Left cardiac atrium (tissue), 4 donors: Measurements from ENCODE around the gene ZCCHC14. TPM values are rescaled to one million over a fixed set of nuclear protein-coding genes. Genes with fewer than 3 reads are reported as not detected.
A peak's percentile ranks its signal among the peaks of the same experiment; 100 is the strongest.
"Not testable (repeated sequence)": the region's sequence is repeated elsewhere in the genome, so short reads cannot be mapped to it uniquely, and the experiment has no call there.

Source experiments
- ATAC-seq, 2 donors: fragments of 200-7000 bp; cut with Tn5 transposase; one replicate each; pipeline ENCODE4 v1.9.1; 2020; ENCODE audit warnings: mild to moderate bottlenecking in 2 of 2, moderate library complexity in 2 of 2
- DNase-seq: peaks from one replicate; pipeline ENCODE4 v3.0.0-alpha.2; 2020
- intact Hi-C, 2 donors: fragments of 100-400 bp; cut with DNase I; formaldehyde crosslinking; loops; one replicate each; pipeline versions ENCODE4 v1.14.1 to v1.15.1; 2022 to 2023
- total RNA-seq, 2 donors: library from RNA; stranded (reverse); fragmentation: NEBNext Ultra II Directional; extraction: Animal tissue kit (Norgen Biotek cat#: 25700); gene quantifications; one replicate each; pipeline ENCODE4 v1.2.1, GENCODE V29; 2021
- donor health status: DM: no; HTN: yes; CAD: no.
- donor health status: DM: no; HTN: yes; CAD: no; lungs with severe emphysema.
- donor health status: DM: yes; HTN: yes; CAD: no.
- donor health status: Dilated cardiomyopathy.

The ZCCHC14 gene
- total RNA-seq, 2 donors from 2014 or later = 14.4 to 14.9 TPM

GRCh38 chr16:87501117-87501516 lies 8.3 kb upstream of the ZCCHC14 start:
- intact Hi-C loops = no loop called here
- DNase-seq (no peak), ATAC-seq (no peak)

- ATAC-seq (no peak), DNase-seq (no peak)
- intact Hi-C loops = no loop called here
Measured at GRCh38 chr16:87499189-87499486, 6.3 kb upstream of the ZCCHC14 start.

GRCh38 chr16:87498324-87499188 lies 5.7 kb upstream of the ZCCHC14 start:
- intact Hi-C loops = no loop called here
- DNase-seq = no peak
- ATAC-seq = no peak

- DNase-seq, intact Hi-C loops, ATAC-seq: not testable (repeated sequence)
Measured at GRCh38 chr16:87497767-87498290, 5.0 kb upstream of the ZCCHC14 start.

- ATAC-seq, intact Hi-C loops, DNase-seq: not testable (repeated sequence)
Measured at GRCh38 chr16:87497023-87497766, 4.4 kb upstream of the ZCCHC14 start.

- ATAC-seq (no peak), DNase-seq (no peak)
- intact Hi-C loops = no loop called here
Measured at GRCh38 chr16:87496447-87496801, 3.6 kb upstream of the ZCCHC14 start.

GRCh38 chr16:87495578-87496446 lies 3.0 kb upstream of the ZCCHC14 start:
- no peak for ATAC-seq
- intact Hi-C loops = no loop called here
- no peak for DNase-seq

GRCh38 chr16:87493608-87494280 lies 920 bp upstream of the ZCCHC14 start:
- intact Hi-C loops = no loop called here
- ATAC-seq = peak in 1 of 2 donors; percentile 2
- no peak for DNase-seq

- DNase-seq = no peak
- intact Hi-C loops = no loop called here
- ATAC-seq = no peak
Measured at GRCh38 chr16:87492291-87492630, 563 bp downstream of the ZCCHC14 start.

GRCh38 chr16:87491522-87492290 lies 1.1 kb downstream of the ZCCHC14 start:
- intact Hi-C loops = loop anchor here in 1 of 2 donors (2.0 kb wide), 1 partner anchor 27 kb away; no protein-coding TSS in a partner anchor
- DNase-seq (peak; percentile 43), ATAC-seq (no peak)

- intact Hi-C loops = loop anchor here in 1 of 2 donors (2.0 kb wide), 1 partner anchor 26 kb away; no protein-coding TSS in a partner anchor
- not testable (repeated sequence) for DNase-seq
Measured at GRCh38 chr16:87490799-87491521, 1.9 kb downstream of the ZCCHC14 start.

GRCh38 chr16:87490096-87490798 lies 2.6 kb downstream of the ZCCHC14 start:
- intact Hi-C loops = loop anchor here in 1 of 2 donors (2.0 kb wide), 1 partner anchor 25 kb away; no protein-coding TSS in a partner anchor
- DNase-seq = no peak
- no peak for ATAC-seq

More at GRCh38 chr16:87490799-87491521, 1.9 kb downstream of the ZCCHC14 start:
- ATAC-seq = not testable (repeated sequence)

- DNase-seq (no peak), ATAC-seq (no peak)
- intact Hi-C loops = loop anchor here in 1 of 2 donors (2.0 kb wide), 1 partner anchor 25 kb away; no protein-coding TSS in a partner anchor
Measured at GRCh38 chr16:87489434-87490045, 3.3 kb downstream of the ZCCHC14 start.

- DNase-seq, intact Hi-C loops, ATAC-seq: not testable (repeated sequence)
Measured at GRCh38 chr16:87488960-87489359, 3.9 kb downstream of the ZCCHC14 start.

- DNase-seq = peak; percentile 72
- peak; percentile 25 to 57 for ATAC-seq
- intact Hi-C loops = no loop called here
Measured at GRCh38 chr16:87487361-87487924, 5.4 kb downstream of the ZCCHC14 start.
